Dedifferentiated amniotic fluid mesenchymal stem cell (primary cell): ENCODE results near the gene LYST.
A peak's percentile ranks its signal among the peaks of the same experiment; 100 is the strongest.
"Not testable (repeated sequence)": the region's sequence is repeated elsewhere in the genome, so short reads cannot be mapped to it uniquely, and the experiment has no call there.

Experiments used
- DNase-seq: peaks from one replicate; pipeline ENCODE4 v3.0.0-alpha.2; 2016; ENCODE audit errors: extremely low spot score

Gene LYST

DNA sequence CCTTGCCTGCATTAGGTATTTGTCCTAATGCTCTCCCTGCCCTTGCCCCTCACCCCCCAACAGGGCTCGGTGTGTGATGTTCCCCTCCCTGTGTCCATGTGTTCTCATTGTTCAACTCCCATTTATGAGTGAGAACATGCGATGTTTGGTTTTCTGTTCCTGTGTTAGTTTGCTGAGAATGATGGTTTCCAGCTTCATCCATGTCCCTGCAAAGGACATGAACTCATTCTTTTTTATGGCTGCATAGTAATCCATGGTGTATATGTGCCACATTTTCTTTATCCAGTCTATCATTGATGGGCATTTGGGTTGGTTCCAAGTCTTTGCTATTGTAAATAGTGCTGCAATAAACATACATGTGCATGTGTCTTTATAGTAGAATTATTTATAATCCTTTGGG lies 228.1 kb downstream of the LYST start:
- DNase-seq: not testable (repeated sequence)

DNA sequence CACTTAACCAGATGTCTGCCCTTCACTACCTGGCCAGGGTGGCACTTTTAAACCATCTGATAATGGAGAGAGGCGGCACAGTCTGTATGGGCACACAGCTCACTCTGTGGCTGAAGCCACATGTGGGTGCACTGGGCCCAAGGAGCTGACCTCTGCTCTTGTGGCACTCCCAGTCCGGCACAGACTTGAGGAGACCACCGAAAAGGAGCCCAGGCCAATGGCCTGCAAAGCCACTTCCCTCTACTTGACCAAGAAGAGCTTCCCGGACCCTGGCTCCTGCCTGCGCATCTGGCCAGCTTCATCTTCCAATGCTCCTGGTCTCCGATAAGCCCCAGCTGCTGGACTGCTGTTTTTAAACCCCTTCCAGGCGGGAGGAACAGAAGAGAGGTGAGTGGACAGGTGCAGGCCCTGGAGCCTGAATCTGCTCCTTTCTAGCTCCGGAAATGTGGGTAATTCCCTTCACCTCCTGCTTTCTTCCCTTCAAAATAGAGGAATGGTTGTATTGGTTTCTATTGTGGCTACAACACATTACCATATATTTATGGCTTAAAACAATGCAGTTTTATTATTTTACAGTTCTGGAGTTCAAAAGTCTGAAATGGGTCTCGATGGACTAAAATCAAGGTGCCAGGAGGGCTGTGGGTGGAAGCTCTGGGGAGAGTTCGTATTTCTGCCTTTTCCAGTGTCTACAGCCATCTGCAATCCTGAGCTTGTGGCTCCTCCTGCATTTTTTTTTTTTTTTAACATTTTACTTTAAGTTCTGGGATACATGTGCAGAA lies 228.8 kb downstream of the LYST start:
- no peak for DNase-seq

DNA sequence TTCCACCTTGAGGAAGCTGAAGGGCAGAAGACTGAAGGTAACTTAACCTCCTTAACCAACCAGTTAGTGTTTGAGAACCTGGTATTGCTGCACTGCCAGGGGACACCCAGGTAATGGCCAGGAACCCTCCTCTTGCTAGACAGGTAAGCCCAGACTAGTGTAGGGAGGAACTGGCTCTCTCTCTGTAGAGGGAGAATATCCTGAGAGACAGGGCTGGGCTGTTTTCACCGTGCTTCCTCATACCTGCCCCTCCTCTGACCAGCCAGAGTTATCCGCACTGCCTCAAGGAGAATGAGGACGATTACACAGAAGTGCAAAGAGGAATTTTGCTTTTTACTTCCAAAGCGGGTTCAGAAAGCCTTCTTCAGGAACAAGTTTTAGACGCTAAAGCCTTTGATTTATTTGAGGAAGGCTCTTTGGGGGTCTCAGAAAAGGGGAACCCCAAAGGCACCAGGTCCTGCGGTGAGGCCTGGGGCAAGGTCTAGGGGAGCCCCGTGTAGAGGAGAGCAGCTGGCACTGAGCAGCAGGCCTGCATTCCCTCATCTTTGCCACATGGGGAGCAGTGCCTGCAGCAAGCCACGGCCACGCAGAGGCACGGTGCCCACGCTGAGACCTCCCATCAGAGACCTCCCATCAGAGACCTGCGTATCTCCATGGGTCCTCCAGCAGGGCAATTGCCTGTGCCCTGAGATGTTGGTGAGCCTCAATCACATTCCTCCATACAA lies 230.6 kb downstream of the LYST start:
- DNase-seq: no peak

DNA sequence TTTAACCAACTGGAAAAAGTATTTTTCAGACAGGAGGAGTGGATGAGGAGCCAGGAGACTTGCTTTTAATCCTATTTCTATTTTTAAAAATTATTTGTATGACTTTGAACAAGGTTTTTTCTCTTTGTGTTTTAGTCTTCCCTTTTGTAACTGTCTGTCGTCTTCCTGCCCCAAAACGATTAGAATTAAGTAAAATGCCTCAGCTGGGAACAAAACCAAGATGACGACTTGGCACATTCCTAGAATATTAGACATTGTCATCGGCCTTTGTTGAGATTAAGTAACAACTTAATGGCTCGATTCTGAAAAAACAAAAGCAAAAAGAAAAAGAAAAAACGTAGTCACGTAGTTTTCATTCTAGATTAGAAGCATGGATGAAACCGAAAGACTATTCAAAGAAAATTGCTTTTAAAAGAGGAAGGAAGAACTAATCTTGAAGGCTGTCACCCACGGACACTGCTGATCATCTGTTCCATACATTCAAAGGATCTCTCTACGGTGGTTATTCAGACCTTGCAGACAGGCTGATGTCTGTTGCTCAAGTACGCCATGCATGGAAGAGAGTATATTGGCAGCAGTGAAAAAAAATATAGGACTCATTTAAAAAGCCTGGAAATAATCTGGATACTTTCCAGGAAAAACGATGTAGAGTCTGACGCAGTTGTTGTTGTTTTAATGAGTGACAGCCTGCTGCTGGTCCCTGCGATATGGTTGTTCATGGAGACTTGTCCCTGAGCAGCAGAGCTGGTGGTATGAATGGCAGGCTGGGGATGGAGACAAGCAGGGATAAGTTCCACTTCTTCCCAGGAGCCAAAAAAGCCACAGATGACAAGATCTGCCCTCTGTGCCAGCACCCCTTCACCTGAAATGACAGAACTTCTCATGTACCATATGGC lies 234.0 kb downstream of the LYST start:
- no peak for DNase-seq

DNA sequence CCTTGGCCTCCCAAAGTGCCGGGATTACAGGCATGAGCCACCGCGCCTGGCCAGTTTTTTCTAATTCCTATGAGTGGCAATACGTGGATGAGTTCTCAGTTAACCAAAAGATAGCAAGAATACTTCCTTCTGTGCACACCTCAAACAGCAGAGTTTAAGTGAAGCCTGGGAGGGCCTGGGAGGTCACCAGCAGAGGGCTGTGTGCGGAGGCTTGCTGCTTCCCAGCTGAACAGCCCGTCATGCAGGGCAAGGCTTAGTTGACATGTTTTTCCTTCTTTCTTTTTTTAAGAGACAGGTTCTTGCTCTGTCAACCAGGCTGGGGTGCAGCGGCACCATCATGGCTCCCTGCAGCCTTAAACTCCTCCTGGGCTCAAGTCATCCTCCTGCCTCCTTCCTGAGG lies 234.9 kb downstream of the LYST start:
- no peak for DNase-seq

DNA sequence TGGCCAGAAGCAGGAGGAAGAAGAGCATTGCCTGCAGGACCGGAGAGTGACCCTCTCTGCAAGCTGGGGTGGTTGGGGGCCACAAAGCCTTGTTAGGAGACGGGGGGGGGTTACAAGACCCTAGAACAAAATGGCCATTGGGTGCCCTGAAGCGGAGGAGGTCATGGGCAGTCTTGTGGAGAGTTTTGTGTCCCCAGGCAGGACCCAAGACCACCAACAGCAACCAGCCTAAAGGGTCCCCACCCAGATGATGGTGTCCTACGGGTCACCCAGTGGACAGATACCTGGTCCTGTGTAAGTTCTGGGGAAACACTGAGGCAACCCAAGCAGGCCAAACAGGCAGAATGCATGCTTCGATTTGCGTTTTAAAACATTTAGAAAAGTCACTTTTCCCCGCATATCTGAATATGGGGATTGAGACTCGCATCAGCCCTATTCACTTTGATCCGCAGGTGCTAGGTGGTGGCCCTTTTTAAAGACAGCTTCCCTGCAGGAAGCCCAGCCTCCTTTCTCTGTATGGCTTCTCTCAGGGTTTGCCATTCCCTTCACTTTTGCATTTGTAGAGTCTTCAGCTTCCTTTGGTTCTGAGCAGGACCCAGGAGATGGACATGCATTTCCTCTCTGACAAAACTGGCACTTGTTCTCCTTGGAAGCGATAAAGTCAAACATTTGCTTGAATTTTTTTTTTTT lies 238.2 kb downstream of the LYST start:
- no peak for DNase-seq

DNA sequence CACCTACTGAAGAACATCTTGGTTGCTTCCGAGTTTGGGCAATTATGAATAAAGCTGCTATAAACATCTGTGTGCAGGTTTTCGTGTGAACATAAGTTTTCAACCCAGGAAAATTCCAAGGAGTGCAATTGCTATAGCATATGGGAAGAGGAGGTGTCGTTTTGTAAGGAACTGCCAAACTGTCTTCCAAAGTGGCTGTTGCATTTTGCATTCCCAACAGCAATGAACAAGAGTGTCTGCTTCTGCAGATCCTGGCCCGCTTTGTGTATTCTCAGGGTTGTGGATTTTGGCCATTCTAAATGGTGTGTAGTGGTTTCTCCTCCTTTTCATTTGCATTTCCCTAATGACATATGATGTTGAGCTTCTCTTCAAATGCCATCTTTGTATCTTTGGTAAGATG lies 240.9 kb downstream of the LYST start:
- no peak for DNase-seq

DNA sequence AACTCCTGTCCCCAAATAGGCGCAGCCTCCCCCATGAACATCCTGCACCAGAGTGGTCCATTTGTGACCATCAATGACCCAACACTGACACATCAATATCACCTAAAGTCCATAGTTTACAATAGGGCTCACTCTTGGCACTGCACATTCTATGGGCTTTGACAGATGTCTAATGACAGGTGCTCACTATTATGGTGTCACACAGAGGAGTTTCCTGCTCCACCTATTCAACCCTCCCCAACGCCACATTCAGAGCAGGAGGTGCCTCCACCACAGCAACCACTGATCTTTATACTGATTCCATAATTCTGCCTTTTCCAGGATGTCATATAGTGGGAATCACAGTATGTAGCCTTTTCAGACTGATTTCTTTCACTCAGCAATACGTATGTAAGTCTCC lies 241.4 kb downstream of the LYST start:
- no peak for DNase-seq

DNA sequence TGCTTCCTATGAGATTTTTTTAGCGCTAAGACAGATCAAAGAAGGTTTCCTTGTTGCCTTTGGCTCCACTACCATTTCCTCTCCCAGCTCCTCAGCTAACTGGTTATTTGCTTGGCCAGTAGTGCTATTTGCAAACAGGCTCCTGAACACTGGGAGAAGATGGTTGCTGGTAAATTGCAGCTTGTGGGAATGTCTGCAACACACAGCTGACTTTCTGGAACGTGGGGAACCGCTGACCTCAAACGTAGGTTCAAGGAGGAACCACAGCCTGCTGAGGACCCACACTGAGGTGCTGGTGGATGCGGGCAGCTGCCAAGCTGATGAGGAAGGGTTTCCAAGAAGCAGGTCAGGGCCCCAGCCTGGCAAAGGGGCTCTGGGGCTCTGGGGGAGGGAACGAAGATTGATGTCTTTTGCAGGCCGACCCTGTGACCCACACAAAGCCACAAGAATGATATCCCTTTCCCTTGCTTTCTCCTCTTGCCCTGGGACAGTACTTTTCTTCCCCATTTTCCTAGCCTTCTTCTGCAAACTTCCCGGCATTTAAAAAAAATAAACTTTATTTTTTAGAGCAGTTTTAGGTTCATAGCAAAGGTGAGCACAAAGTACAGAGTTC lies 241.9 kb downstream of the LYST start:
- no peak for DNase-seq

DNA sequence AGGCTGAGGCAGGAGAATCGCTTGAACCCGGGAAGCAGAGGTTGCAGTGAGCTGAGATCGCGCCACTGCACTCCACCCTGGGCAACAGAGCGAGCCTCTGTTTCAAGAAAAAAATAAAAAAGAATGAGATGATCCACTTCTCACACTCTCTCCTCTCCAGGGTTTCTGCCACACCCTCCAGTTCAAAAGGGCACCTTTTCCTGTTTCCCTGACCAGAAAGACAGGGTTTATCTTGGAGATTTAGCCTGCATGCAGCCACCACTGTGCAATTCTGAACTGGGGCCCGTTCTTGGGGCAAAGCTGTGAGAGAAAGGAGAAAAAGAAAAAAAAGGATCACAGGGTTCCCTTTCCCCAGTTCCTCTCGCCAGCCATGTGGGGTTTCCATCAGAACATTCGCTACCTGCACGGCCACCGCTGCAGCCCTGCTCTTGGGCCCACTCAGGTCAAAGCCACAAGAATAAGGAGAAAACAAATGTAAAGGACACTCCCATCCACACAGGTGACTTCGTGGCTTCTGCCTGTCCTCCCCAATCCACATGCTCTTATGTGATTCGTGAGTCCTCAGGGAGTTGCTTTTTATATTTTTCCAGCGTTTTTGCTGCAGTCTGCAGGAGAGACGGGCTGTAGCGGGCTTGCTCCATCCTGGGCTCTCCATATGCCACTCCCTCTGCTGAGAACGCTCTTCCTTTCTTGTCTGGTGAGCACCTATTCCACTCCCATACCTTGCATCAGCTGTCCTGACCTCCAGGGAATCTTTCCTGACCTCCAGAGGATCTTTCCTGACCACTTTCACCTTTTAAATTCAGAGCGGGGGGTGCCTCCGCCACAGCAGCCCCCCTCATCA lies 243.5 kb downstream of the LYST start:
- no peak for DNase-seq

DNA sequence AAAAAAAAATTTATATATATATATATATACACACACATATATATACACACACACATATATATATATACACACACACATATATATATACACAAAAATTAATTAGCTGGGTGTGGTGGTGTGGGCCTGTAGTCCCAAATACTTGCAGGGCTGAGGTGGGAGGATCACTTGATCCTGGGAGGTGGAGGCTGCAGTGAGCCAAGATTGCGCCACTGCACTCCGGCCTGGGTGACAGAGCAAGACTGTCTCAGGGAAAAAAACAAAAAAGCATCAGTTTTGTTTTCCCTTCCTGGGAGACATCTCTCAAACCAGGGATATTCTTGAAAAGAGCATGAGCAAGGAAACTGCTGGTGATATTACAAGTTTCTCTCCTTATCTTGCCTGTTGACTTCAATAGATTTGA lies 247.6 kb downstream of the LYST start:
- DNase-seq: not testable (repeated sequence)

DNA sequence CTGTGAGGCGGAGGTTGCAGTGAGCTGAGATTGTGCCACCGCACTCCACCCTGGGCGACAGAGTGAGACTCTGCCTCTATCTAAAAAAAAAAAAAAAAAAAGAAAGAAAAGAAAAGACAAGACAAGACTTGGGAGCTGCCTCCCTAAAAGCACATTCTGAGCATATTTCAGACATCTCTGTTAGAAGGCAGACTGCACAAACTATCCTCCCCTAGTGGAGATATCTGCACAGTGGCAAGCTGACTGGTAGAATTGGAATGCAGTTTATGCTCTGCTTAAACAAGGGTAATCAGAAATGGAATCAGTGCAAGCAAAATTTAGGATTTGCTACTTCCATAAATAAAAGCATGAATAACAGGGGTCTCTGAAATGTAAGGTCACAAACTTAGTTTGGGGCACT lies 248.9 kb downstream of the LYST start:
- DNase-seq: peak; percentile 63

DNA sequence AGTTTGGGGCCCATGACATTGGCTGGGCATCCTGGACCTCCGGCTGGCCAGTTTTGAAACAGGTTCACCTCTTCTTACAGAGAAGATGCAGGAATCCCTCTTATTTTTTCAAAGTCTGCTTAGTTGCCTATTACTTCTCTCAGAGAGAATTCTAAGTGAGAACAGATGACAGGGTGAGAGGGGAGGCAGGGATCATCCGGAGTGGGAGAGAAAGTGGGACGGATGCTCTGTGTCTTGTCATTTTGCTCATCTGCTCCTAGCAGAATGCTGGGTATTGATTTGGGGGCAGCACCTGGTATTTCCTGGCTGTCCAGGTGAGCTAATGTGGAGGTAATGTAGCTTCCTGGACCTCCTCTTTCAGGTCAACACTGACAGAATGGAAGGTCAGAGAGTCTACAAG lies 249.6 kb downstream of the LYST start:
- DNase-seq: no peak

DNA sequence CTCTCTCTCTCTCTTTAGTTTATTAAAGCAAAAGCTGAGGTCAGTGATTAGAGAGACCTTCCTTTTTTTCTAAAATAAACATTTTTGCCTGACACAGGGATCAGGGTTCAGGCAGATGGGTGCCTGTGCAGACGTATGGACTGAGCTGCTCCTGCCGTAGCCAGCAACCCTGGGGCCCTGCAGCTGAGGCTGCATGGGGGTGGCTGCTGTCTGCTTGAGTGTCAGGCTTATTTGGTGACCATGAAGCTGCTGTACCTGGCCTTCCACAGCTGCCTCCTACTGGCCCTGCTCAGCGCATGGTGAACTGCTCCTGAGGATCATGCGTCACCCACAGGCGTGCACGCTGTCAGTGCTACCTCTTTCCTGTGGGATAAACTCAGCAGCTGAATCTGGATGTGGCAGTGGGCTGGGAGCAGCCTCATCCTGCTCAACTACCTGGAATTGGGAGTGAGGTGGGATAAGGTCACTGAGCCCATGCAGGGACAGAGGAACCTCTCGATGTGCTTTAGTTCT lies 252.2 kb downstream of the LYST start:
- DNase-seq: no peak

DNA sequence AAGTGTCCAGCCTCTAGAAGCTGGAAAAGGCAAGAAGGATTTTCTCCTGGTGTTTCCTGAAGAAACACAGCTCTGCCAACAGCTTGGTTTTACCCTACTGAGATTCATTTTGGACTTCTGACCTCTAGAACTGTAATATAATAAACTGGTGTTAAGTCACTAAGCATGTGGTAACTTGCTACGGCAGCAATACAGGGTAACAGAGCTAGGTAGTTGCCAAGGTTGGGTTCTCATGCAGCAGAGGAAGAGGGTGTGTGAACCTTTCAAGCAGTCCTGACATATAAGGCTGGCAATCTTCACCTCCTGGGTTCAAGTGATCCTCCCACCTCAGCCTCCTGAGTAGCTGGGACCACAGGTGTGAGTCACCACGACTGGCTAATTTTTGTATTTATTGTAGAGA lies 253.1 kb downstream of the LYST start:
- no peak for DNase-seq

DNA sequence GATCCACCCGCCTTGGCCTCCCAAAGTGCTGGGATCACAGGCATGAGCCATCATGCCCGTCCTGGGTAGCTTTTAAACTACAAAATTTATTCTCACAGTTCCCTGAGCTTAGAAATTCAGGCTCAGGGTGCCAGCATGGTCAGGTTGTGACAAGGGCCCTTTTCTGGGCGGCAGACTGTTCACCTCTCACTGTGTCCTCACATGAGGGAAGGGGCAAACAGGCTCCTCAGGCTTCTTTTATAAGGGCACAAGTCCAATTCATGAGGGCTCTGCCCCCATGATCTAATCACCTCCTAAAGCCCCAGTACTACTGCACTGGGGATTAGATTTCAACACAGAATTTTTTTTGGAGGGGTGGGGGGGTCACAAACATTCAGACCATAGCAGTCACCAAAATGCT lies 253.9 kb downstream of the LYST start:
- DNase-seq: no peak
